HEK293T (cell line): Measurements from ENCODE around the gene MCRS1.

Experiments used
- ARNT ChIP-seq: fragments of 450-650 bp; IDR thresholded peaks from 2 replicates; pipeline ENCODE4 v1.6.1; 2017; ENCODE audit warnings: mild to moderate bottlenecking
- BHLHE40 ChIP-seq: fragments of 450-650 bp; IDR thresholded peaks from 2 replicates; pipeline ENCODE4 v1.6.1; 2016; ENCODE audit warnings: mild to moderate bottlenecking, moderate library complexity, borderline replicate concordance
- ELF4 ChIP-seq: fragments of 450-650 bp; IDR thresholded peaks from 2 replicates; pipeline ENCODE4 v1.6.1; 2017; ENCODE audit warnings: antibody characterized with exemption
- PKNOX1 ChIP-seq: fragments of 450-650 bp; IDR thresholded peaks from 2 replicates; pipeline ENCODE4 v1.6.1; 2016
- SP1 ChIP-seq: fragments of 450-650 bp; IDR thresholded peaks from 2 replicates; pipeline ENCODE4 v1.6.1; 2017

GRCh38 chr12:49577589-49578315 is 9.8 kb upstream of the MCRS1 start:
- no peak for TF ChIP-seq BHLHE40
- TF ChIP-seq SP1 = no peak
- no peak for TF ChIP-seq ELF4
- TF ChIP-seq ARNT = no peak
- no peak for TF ChIP-seq PKNOX1
